ENCODE measurements around the gene TMEM184C. TPM values are rescaled to one million over a fixed set of nuclear protein-coding genes. Genes with fewer than 3 reads are reported as not detected.

The TMEM184C gene
- total RNA-seq, 1 experiment from 2014 or later, result 24.6 TPM

GRCh38 chr4:147691820-147692219 lies 74.6 kb downstream of the TMEM184C start:
- DNase-seq (ENCODE audit: low read depth, low spot score) (no peak), ATAC-seq (no peak)
- no peaks in the 10 kb centered on the region for H3K4me1 ChIP-seq (ENCODE audit: control insufficient read depth in 1 of 2, insufficient read depth in 2 of 2, low read length in 2 of 2)
- H2AFZ ChIP-seq (ENCODE audit: low read depth, low read length, poor library complexity, severe bottlenecking), result no peak overlapping the region
- no peak overlapping the region for H3K27ac ChIP-seq (ENCODE audit: low read depth, low read length)
- H3K9me2 ChIP-seq (ENCODE audit: insufficient read depth), result no peaks in the 10 kb centered on the region
- no peaks in the 10 kb centered on the region for H3K27me3 ChIP-seq (ENCODE audit: insufficient read depth, low read length)
- no peak overlapping the region for H3K9ac ChIP-seq (ENCODE audit: low read length)
- intact Hi-C loops (cut with micrococcal nuclease), result loop anchor here (5.0 kb wide), 1 partner anchor 175 kb away; no protein-coding TSS in a partner anchor
- ChIA-PET RAD21 (ENCODE audit: low non-redundant PET in 1 of 2, low total read pairs in 2 of 2, uncharacterized antibody in 2 of 2, unreplicated experiment in 2 of 2) (no interaction called here), CTCF (no interaction called here), POLR2A (no interaction called here)
- no TSS peak for BruUV-seq (replicated peaks)
- H4K20me1 ChIP-seq (ENCODE audit: insufficient read depth), result no peaks in the 10 kb centered on the region
- H3K36me3 ChIP-seq (ENCODE audit: control insufficient read depth in 1 of 2, insufficient read depth in 2 of 2, low read length in 2 of 2), result no peaks in the 10 kb centered on the region
- H3K4me2 ChIP-seq (ENCODE audit: low read length), result no peak overlapping the region
- no peak overlapping the region for H3K4me3 ChIP-seq (replicated peaks in 1 of 2; ENCODE audit: low read depth in 1 of 2, low read length in 2 of 2)
- no peaks in the 10 kb centered on the region for H3K79me2 ChIP-seq (ENCODE audit: insufficient read depth, low read length)
- H3K9me3 ChIP-seq (ENCODE audit: control insufficient read depth in 1 of 2, insufficient read depth in 1 of 2, low read depth in 1 of 2, low read length in 2 of 2), result no peaks in the 10 kb centered on the region
- no peak for TF ChIP-seq ELF1 (IDR thresholded peaks at IDR 0.05; ENCODE audit: borderline replicate concordance, low read depth)
- no peak for TF ChIP-seq YY1 (IDR thresholded peaks at IDR 0.05; ENCODE audit: extremely low read depth, insufficient replicate concordance, low read depth, low read length)
- no peak for TF ChIP-seq JUND (IDR thresholded peaks at IDR 0.05)
- TF ChIP-seq CEBPB (IDR thresholded peaks at IDR 0.05; ENCODE audit: low read depth), result no peak

GRCh38 chr4:147693218-147693617 lies 76.0 kb downstream of the TMEM184C start:
- H3K27me3 ChIP-seq (ENCODE audit: insufficient read depth, low read length), result no peaks in the 10 kb centered on the region
- H3K36me3 ChIP-seq (ENCODE audit: control insufficient read depth in 1 of 2, insufficient read depth in 2 of 2, low read length in 2 of 2), result no peaks in the 10 kb centered on the region
- POLR2A ChIA-PET, result no interaction called here
- no peak overlapping the region for H3K9ac ChIP-seq (ENCODE audit: low read length)
- no TSS peak for BruUV-seq (replicated peaks)
- no peak overlapping the region for H3K4me3 ChIP-seq (replicated peaks in 1 of 2; ENCODE audit: low read depth in 1 of 2, low read length in 2 of 2)
- no peaks in the 10 kb centered on the region for H3K4me1 ChIP-seq (ENCODE audit: control insufficient read depth in 1 of 2, insufficient read depth in 2 of 2, low read length in 2 of 2)
- DNase-seq (ENCODE audit: low read depth, low spot score) (no peak), ATAC-seq (no peak)
- CTCF ChIA-PET, result interaction anchor here (0.6 to 1.8 kb wide), 2 partner anchors 17 to 174 kb away, joined by 3 to 8 read pairs; no protein-coding TSS in a partner anchor
- no peaks in the 10 kb centered on the region for H3K9me2 ChIP-seq (ENCODE audit: insufficient read depth)
- no peak overlapping the region for H3K4me2 ChIP-seq (ENCODE audit: low read length)
- no peak overlapping the region for H3K27ac ChIP-seq (ENCODE audit: low read depth, low read length)
- RAD21 ChIA-PET (ENCODE audit: low non-redundant PET in 1 of 2, low total read pairs in 2 of 2, uncharacterized antibody in 2 of 2, unreplicated experiment in 2 of 2), result no interaction called here
- intact Hi-C loops (cut with micrococcal nuclease), result loop anchor here (5.0 kb wide), 1 partner anchor 174 kb away; no protein-coding TSS in a partner anchor
- H3K9me3 ChIP-seq (ENCODE audit: control insufficient read depth in 1 of 2, insufficient read depth in 1 of 2, low read depth in 1 of 2, low read length in 2 of 2), result no peaks in the 10 kb centered on the region
- H2AFZ ChIP-seq (ENCODE audit: low read depth, low read length, poor library complexity, severe bottlenecking), result no peak overlapping the region
- no peaks in the 10 kb centered on the region for H4K20me1 ChIP-seq (ENCODE audit: insufficient read depth)
- no peaks in the 10 kb centered on the region for H3K79me2 ChIP-seq (ENCODE audit: insufficient read depth, low read length)
- TF ChIP-seq EGR1 (IDR thresholded peaks at IDR 0.05; ENCODE audit: low read depth) (no peak), RAD21 (IDR thresholded peaks at IDR 0.05; ENCODE audit: low read depth) (no peak), SIN3A (IDR thresholded peaks at IDR 0.05; ENCODE audit: low read depth) (no peak), EZH2 (IDR thresholded peaks at IDR 0.05) (no peak), POLR2A (IDR thresholded peaks at IDR 0.05; ENCODE audit: borderline replicate concordance, extremely low read depth, insufficient read depth, insufficient read length) (no peak), YY1 (IDR thresholded peaks at IDR 0.05; ENCODE audit: extremely low read depth, insufficient replicate concordance, low read depth, low read length) (no peak), ZBTB33 (IDR thresholded peaks at IDR 0.05; ENCODE audit: extremely low read depth, insufficient replicate concordance, low read length) (no peak), JUND (IDR thresholded peaks at IDR 0.05) (no peak), CBX3 (IDR thresholded peaks at IDR 0.05; ENCODE audit: low read depth) (no peak), SP1 (IDR thresholded peaks at IDR 0.05; ENCODE audit: low read depth) (no peak)
- TF ChIP-seq, protein P1, sequence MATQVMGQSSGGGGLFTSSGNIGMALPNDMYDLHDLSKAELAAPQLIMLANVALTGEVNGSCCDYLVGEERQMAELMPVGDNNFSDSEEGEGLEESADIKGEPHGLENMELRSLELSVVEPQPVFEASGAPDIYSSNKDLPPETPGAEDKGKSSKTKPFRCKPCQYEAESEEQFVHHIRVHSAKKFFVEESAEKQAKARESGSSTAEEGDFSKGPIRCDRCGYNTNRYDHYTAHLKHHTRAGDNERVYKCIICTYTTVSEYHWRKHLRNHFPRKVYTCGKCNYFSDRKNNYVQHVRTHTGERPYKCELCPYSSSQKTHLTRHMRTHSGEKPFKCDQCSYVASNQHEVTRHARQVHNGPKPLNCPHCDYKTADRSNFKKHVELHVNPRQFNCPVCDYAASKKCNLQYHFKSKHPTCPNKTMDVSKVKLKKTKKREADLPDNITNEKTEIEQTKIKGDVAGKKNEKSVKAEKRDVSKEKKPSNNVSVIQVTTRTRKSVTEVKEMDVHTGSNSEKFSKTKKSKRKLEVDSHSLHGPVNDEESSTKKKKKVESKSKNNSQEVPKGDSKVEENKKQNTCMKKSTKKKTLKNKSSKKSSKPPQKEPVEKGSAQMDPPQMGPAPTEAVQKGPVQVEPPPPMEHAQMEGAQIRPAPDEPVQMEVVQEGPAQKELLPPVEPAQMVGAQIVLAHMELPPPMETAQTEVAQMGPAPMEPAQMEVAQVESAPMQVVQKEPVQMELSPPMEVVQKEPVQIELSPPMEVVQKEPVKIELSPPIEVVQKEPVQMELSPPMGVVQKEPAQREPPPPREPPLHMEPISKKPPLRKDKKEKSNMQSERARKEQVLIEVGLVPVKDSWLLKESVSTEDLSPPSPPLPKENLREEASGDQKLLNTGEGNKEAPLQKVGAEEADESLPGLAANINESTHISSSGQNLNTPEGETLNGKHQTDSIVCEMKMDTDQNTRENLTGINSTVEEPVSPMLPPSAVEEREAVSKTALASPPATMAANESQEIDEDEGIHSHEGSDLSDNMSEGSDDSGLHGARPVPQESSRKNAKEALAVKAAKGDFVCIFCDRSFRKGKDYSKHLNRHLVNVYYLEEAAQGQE (IDR thresholded peaks at IDR 0.05; ENCODE audit: low read depth), result no peak
- TF ChIP-seq, protein P2, sequence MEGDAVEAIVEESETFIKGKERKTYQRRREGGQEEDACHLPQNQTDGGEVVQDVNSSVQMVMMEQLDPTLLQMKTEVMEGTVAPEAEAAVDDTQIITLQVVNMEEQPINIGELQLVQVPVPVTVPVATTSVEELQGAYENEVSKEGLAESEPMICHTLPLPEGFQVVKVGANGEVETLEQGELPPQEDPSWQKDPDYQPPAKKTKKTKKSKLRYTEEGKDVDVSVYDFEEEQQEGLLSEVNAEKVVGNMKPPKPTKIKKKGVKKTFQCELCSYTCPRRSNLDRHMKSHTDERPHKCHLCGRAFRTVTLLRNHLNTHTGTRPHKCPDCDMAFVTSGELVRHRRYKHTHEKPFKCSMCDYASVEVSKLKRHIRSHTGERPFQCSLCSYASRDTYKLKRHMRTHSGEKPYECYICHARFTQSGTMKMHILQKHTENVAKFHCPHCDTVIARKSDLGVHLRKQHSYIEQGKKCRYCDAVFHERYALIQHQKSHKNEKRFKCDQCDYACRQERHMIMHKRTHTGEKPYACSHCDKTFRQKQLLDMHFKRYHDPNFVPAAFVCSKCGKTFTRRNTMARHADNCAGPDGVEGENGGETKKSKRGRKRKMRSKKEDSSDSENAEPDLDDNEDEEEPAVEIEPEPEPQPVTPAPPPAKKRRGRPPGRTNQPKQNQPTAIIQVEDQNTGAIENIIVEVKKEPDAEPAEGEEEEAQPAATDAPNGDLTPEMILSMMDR (IDR thresholded peaks at IDR 0.05 in 2 of 3, conservative IDR thresholded peaks at IDR 0.05 in 1 of 3; ENCODE audit: borderline replicate concordance in 1 of 3, insufficient read depth in 1 of 3, low read depth in 2 of 3, low read length in 2 of 3), result no peak
